HS-27A (cell line): Measurements from ENCODE around the gene MAGI1.
"Not testable (repeated sequence)": the region's sequence is repeated elsewhere in the genome, so short reads cannot be mapped to it uniquely, and the experiment has no call there.

Experiments used
- DNase-seq: peaks from one replicate; pipeline ENCODE4 v3.0.0-alpha.2; 2012; ENCODE audit warnings: low read depth, missing footprints

The MAGI1 gene

DNA sequence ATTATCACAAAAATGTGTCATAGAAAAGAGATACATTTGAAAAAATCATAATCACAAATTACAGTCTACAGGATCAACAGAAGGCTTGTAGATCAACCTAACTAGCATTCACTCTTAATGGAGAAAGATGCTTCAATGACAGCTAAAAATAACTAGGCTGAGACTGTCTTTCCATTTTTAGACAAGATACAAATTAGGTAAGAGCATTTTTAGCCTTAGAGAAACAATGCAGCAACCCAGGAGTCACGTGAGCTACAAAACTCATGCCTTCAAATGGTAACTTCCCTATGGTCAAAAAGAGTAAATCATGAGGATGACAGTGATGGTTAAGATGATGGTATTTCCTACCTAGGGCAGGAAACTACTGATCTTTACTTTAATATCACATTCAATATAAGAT, 415.4 kb downstream of the MAGI1 start:
- DNase-seq: no peak

GRCh38 chr3:65619888-65620287, 418.8 kb downstream of the MAGI1 start:
- DNase-seq: no peak

DNA sequence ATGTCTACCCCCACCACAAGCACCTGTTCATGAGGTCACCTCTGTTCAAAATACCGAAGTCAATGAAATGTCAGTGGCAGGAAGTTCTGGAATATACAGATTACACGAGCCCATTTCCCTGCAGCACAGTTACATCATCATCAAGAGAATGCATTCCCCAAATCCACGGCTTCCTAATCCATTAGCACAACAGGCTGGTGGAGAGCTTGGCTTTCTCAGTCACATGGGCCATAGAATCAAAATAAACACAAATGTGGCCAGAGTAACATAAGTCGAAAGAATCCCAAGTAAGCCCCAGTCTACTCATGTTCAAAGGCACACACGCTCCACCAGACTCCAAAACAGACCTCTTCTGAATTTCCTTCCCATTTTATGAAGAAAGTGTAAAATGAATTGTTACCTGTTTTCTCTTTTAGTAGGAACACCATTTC, 419.3 kb downstream of the MAGI1 start:
- peak; percentile 5 for DNase-seq

GRCh38 chr3:65618599-65618998, 420.1 kb downstream of the MAGI1 start:
- DNase-seq: no peak

- no peak for DNase-seq
These were observed 420.9 kb downstream of the MAGI1 start for GRCh38 chr3:65617787-65618186.

- DNase-seq: no peak
These were observed 421.5 kb downstream of the MAGI1 start for GRCh38 chr3:65617209-65617608.

GRCh38 chr3:65616563-65616962, 422.2 kb downstream of the MAGI1 start:
- DNase-seq: no peak

DNA sequence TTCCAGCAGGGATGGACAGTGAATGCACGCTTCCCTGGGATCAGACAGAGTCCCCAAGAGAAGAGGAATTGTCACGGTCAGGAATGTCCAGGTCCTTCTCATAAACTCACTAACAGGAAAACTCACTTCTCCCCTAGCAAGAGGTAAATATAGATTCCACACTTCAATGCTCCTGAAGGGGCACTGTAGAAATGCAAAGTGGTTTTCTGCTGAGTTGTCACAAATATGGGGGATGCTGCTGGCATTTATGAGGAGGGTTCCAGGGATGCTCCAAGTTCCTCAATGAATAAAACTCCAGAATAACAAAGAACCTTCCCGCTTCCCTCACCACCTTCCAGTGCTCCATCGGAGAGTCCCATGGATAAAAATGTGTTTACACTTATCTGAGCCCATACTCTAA, 423.4 kb downstream of the MAGI1 start:
- DNase-seq: no peak

DNA sequence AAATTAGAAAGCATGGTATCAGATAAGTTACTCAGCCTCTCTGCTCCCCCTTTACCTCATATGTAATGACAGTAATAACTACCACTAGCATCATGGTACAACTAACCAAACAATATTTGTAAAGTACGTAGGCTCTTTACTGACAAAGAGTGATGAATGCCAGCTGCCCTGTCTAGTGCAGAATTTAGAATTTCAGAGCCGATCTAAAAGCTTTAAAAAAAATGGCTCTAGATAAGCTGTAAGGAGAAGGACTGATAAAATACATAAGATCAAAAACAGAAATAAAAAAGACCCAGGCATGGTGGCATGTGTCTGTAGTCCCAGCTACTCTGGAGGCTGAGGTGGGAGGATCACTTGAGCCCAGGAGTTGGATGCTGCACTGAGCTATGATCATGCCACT, 424.1 kb downstream of the MAGI1 start:
- no peak for DNase-seq

GRCh38 chr3:65607965-65608460, 430.7 kb downstream of the MAGI1 start:
- DNase-seq: not testable (repeated sequence)

GRCh38 chr3:65607101-65607500, 431.6 kb downstream of the MAGI1 start:
- DNase-seq: no peak

DNA sequence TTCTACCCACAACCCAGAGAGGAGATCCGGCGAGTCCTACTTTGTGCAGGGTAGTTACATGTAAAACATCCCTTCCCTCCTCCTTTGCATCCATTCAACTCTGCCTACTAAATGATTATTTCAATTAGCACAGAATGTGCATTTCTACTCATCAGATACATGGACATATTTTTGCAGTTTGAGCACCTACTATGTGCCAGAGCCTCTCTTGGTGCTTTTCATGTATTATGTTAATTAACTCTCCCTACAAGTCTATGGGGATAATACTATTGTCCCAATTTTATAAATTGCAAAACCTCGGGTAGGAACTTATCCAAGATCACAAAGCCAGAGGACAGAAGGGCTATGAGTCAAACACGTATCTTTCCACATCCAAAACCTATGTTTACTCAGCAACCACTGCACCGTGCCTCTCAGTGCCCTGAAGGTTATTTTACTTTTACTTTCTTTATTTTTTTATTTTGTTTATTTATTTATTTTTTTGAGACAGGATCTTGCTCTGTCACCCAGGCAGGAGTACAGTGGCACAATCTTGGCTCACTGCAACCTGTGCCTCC, 432.8 kb downstream of the MAGI1 start:
- no peak for DNase-seq

- no peak for DNase-seq
These were observed 433.7 kb downstream of the MAGI1 start for GRCh38 chr3:65604863-65605526.

- no peak for DNase-seq
These were observed 435.1 kb downstream of the MAGI1 start for GRCh38 chr3:65603631-65604030.

GRCh38 chr3:65600888-65601287, 437.8 kb downstream of the MAGI1 start:
- no peak for DNase-seq

GRCh38 chr3:65597952-65598413, 440.7 kb downstream of the MAGI1 start:
- DNase-seq: no peak

DNA sequence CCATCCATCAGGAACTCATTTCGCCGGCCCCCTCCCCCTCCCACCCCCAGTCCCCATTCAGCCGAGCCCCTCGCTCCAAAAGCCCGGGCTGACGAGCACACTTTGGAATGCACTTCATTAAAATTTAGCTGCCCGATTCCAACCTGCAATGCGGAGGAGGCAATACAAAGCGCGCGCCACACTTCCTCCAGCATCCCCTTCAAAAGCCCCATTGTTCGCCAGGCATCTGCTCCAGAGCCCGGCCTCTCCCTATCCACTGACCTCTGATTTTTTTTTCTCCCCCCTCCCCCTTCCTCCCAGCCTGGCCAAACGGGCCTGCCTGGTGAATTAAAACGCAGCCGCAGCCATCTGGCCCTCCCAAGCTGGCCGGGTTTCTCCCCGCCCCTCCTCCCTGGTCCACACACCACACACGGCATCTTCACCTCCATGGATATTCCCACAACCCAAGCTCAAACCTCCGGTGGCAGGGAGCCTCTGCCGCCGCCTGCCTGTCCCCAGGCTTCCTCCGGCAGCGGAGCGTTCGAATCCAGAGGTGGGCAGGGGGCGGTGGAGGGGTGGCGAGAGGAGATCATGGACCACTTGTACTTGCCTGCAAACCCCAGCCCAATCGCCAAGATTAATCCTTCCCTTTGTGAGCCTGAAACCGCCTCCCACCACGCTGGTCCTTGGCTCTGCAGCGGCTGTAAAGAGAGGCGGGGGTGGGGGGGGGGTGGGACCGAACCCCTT, 441.3 kb downstream of the MAGI1 start:
- no peak for DNase-seq

GRCh38 chr3:65596571-65597225, 442.0 kb downstream of the MAGI1 start:
- no peak for DNase-seq

GRCh38 chr3:65596029-65596300, 442.8 kb downstream of the MAGI1 start:
- DNase-seq: no peak

DNA sequence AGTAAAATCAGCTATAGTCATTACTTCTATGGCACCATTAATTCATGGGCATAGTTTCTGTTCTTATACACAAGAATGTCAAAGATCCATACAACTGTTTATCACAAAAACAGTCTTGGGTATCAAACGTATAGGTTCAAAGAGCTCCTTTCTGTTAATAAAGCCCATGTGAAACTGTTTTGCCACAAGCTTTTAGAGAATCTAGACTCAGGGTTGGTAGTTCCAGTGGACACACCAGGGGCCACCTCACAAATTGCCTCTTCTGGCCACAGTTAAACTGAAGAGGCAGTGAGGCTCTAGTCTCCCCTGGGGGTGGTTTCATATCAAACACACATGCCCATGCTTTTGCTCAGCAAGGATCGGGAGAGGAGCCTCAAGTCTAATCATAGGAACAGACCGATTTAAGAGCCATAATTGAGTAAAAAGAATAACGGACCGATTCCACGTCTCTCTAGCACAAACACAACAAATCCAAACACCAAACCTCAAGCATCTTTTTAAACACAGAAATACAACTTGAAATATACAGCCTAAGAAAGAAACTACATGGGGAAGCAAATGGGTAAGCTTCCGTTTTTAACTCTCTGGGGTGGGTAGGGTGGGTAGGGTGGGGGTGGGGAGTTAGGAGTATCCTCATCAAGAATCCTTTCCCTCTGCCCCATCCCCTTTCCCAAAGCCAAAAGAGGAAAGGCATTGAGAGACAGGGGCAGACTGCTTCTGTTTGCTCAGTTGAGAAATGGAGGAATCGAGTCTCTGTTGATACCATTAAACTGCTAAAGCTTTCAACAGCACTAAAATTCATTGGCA, 443.3 kb downstream of the MAGI1 start:
- no peak for DNase-seq

DNA sequence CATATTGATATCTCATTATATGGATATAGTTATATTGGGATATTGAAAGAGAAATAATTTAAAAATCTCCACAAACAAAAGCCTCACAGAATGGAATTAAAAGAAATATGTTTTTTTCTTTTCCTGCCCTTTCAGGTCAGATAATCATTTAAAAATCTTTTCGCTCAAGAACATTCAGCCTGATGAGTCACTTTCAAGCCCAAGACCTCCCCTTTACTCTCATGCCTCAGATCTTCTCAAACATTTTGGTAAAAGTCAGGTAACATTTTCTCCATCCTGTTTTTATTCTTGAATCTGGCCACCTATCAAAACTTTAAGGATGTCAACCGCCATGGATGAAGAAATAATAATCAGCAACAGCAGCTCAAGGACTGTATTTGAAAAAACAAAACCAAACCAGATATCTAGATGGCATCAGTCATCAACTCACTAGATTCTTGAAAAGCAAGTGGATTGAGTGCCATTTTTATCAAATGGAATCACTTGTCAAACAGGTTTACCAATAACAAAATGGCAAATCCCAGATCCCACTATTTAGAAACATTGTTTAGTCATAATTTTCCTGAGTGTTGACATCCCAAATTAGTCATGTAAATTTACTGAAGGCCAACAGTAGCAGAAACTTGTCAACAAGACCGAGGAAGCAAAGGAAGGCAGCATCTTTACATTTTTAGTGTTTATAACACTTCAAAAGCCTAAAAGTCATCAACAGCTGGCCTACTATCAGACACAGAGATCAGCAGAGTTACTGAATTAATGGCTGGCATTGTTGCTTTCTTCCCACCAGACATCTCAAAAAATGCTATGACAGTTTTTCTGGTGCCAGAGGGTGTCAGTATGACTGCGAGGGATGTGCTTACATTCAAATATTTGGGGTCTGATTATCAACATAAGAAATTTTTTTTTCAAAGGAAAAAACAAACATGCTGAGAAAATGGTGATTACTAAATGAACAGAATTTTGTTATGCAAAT, 444.7 kb downstream of the MAGI1 start:
- no peak for DNase-seq
